HCT116 (cell line): ENCODE measurements around the gene ATXN2. TPM values are rescaled to one million over a fixed set of nuclear protein-coding genes. Genes with fewer than 3 reads are reported as not detected.

Source experiments
- ATAC-seq: fragments of 200-7000 bp; cut with Tn5 transposase; 2 replicates; pipeline ENCODE4 v1.9.1; 2020; ENCODE audit warnings: mild to moderate bottlenecking, moderate library complexity
- BruUV-seq: library from RNA; stranded (reverse); fragments of 400-500 nt; replicated peaks from 2 replicates; lab custom pipeline; 2021; lab: Mats Ljungman, UMichigan
- CTCF ChIA-PET: fragments of 300-600 bp; sonication (Branson Sonifier 250); formaldehyde crosslinking; loops from one replicate; lab custom pipeline; 2021; ENCODE audit warnings: antibody characterized with exemption; lab: Charles Lee
- POLR2A ChIA-PET: fragments of 300-600, 350-600 bp; sonication (Branson Sonifier 250); formaldehyde crosslinking; loops from one replicate; lab custom pipeline; 2021; ENCODE audit warnings: antibody characterized with exemption; lab: Charles Lee
- RAD21 ChIA-PET, 2 experiments: fragments of 300-600 bp; sonication (Branson Sonifier 250); formaldehyde crosslinking; loops; one replicate each; lab custom pipeline; 2023; ENCODE audit warnings: low total read pairs in 2 of 2; ENCODE audit not compliant: uncharacterized antibody in 2 of 2, unreplicated experiment in 2 of 2, low non-redundant PET in 1 of 2; lab: Charles Lee
- DNase-seq: peaks from one replicate; pipeline ENCODE4 v3.0.0-alpha.2; 2010; ENCODE audit warnings: low read depth, low spot score
- H2AFZ ChIP-seq: fragments of 200-600 bp; shearing (Covaris generic), sonication (generic); 2 replicates; pipeline ENCODE4 v1.6.1; 2017; ENCODE audit warnings: low read depth, mixed run types, mixed read lengths, antibody characterized with exemption, low read length; ENCODE audit not compliant: poor library complexity, severe bottlenecking
- H3K27ac ChIP-seq: 2 replicates; pipeline ENCODE4 v1.5.1; 2012; ENCODE audit warnings: low read depth, low read length
- H3K27me3 ChIP-seq: fragments of 200-600 bp; sonication (generic); 2 replicates; pipeline ENCODE4 v1.6.1; 2016; ENCODE audit warnings: mixed run types, low read length, mixed read lengths; ENCODE audit not compliant: insufficient read depth
- H3K36me3 ChIP-seq, 2 experiments: fragments of 200-500 bp in 1 of 2; fragments of 200-600 bp in 1 of 2; sonication (Bioruptor generic) in 1 of 2; sonication (generic) in 1 of 2; 2 replicates each; pipeline versions ENCODE4 v1.5.1 to v1.6.1; 2014 to 2016; ENCODE audit warnings: low read length in 2 of 2, inconsistent platforms in 1 of 2, mixed read lengths in 1 of 2, mixed run types in 1 of 2; ENCODE audit not compliant: insufficient read depth in 2 of 2, control insufficient read depth in 1 of 2
- H3K4me1 ChIP-seq, 2 experiments: fragments of 200-600 bp in 1 of 2; sonication (generic) in 1 of 2; 2 replicates each; pipeline versions ENCODE4 v1.5.1 to v1.6.1; 2012 to 2017; ENCODE audit warnings: low read length in 2 of 2, inconsistent platforms in 1 of 2, mild to moderate bottlenecking in 1 of 2, mixed read lengths in 1 of 2, mixed run types in 1 of 2, moderate library complexity in 1 of 2; ENCODE audit not compliant: insufficient read depth in 2 of 2, control insufficient read depth in 1 of 2
- H3K4me2 ChIP-seq: fragments of 200-600 bp; sonication (generic); 2 replicates; pipeline ENCODE4 v1.6.1; 2017; ENCODE audit warnings: mixed run types, low read length, mixed read lengths
- H3K4me3 ChIP-seq, 2 experiments: fragments of 200-600 bp in 1 of 2; sonication (generic) in 1 of 2; replicated peaks in 1 of 2; 2 replicates each; pipeline ENCODE4 v1.5.1; 2011 to 2016; ENCODE audit warnings: low read length in 2 of 2, control low read depth in 1 of 2, low read depth in 1 of 2, mild to moderate bottlenecking in 1 of 2, mixed read lengths in 1 of 2, mixed run types in 1 of 2
- H3K79me2 ChIP-seq: fragments of 200-600 bp; sonication (generic); 2 replicates; pipeline ENCODE4 v1.6.1; 2017; ENCODE audit warnings: mild to moderate bottlenecking, mixed run types, low read length, moderate library complexity, mixed read lengths; ENCODE audit not compliant: insufficient read depth
- H3K9ac ChIP-seq: fragments of 200-600 bp; sonication (generic); 2 replicates; pipeline ENCODE4 v1.6.1; 2016; ENCODE audit warnings: low read length, mixed read lengths
- H3K9me2 ChIP-seq: fragments of 200-600 bp; sonication (generic), shearing (Covaris generic); 2 replicates; pipeline ENCODE4 v1.6.1; 2017; ENCODE audit warnings: mixed run types, mild to moderate bottlenecking, moderate library complexity; ENCODE audit not compliant: insufficient read depth
- H3K9me3 ChIP-seq, 2 experiments: fragments of 200-500 bp in 1 of 2; fragments of 200-600 bp in 1 of 2; sonication (Bioruptor generic) in 1 of 2; sonication (generic) in 1 of 2; 2 replicates each; pipeline ENCODE4 v1.6.1; 2014 to 2017; ENCODE audit warnings: low read length in 2 of 2, mixed read lengths in 2 of 2, inconsistent platforms in 1 of 2, low read depth in 1 of 2, mild to moderate bottlenecking in 1 of 2, mixed run types in 1 of 2, moderate library complexity in 1 of 2; ENCODE audit not compliant: control insufficient read depth in 1 of 2, insufficient read depth in 1 of 2
- H4K20me1 ChIP-seq: fragments of 200-600 bp; sonication (generic), shearing (Covaris generic); 2 replicates; pipeline ENCODE4 v1.6.1; 2017; ENCODE audit warnings: mixed run types, mild to moderate bottlenecking, moderate library complexity; ENCODE audit not compliant: insufficient read depth
- CEBPB ChIP-seq: IDR thresholded peaks from 2 replicates; pipeline ENCODE4 v1.6.1; 2012; ENCODE audit warnings: low read depth
- CTCF ChIP-seq, 3 experiments: fragments of 200-600 bp in 1 of 3; sonication (generic) in 1 of 3; IDR thresholded peaks in 2 of 3; conservative IDR thresholded peaks in 1 of 3; 2 replicates each; pipeline ENCODE4 v1.5.1; 2012 to 2017; ENCODE audit warnings: low read depth in 2 of 3, low read length in 2 of 3, antibody characterized with exemption in 1 of 3, borderline replicate concordance in 1 of 3, control low read depth in 1 of 3, mild to moderate bottlenecking in 1 of 3, mixed read lengths in 1 of 3, mixed run types in 1 of 3, moderate library complexity in 1 of 3; ENCODE audit not compliant: insufficient read depth in 1 of 3
- EGR1 ChIP-seq: IDR thresholded peaks from 2 replicates; pipeline ENCODE4 v1.6.1; 2012; ENCODE audit warnings: low read depth
- ELF1 ChIP-seq: IDR thresholded peaks from 2 replicates; pipeline ENCODE4 v1.6.1; 2012; ENCODE audit warnings: low read depth, borderline replicate concordance
- EZH2 ChIP-seq: fragments of 200-600 bp; sonication (generic); IDR thresholded peaks from 2 replicates; pipeline ENCODE4 v1.6.1; 2017; ENCODE audit warnings: antibody characterized with exemption, mixed run types
- JUND ChIP-seq: IDR thresholded peaks from 2 replicates; pipeline ENCODE4 v1.6.1; 2012
- MAX ChIP-seq: IDR thresholded peaks from 2 replicates; pipeline ENCODE4 v1.6.1; 2012
- RAD21 ChIP-seq: IDR thresholded peaks from 2 replicates; pipeline ENCODE4 v1.6.1; 2012; ENCODE audit warnings: low read depth, mild to moderate bottlenecking
- SIN3A ChIP-seq: IDR thresholded peaks from 2 replicates; pipeline ENCODE4 v1.6.1; 2012; ENCODE audit warnings: low read depth
- SP1 ChIP-seq: IDR thresholded peaks from 2 replicates; pipeline ENCODE4 v1.6.1; 2012; ENCODE audit warnings: low read depth
- SRF ChIP-seq: IDR thresholded peaks from 2 replicates; pipeline ENCODE4 v1.6.1; 2012; ENCODE audit warnings: low read depth
- ZBTB33 ChIP-seq: IDR thresholded peaks from 2 replicates; pipeline ENCODE4 v1.6.1; 2011; ENCODE audit warnings: mild to moderate bottlenecking, low read length, moderate library complexity; ENCODE audit not compliant: insufficient replicate concordance; ENCODE audit errors: extremely low read depth
- ZFX ChIP-seq: fragments of 450-650 bp; IDR thresholded peaks from 2 replicates; pipeline ENCODE4 v1.6.1; 2017
- intact Hi-C: fragments of 100-400 bp; cut with micrococcal nuclease; formaldehyde crosslinking; loops from 2 replicates; pipeline ENCODE4 v1.10.0; 2022
- total RNA-seq: library from RNA; stranded (reverse); gene quantifications from one replicate; pipeline ENCODE4 v1.2.1, GENCODE V29; 2021; ENCODE audit not compliant: unreplicated experiment

ATXN2 gene
- total RNA-seq, 1 experiment from 2014 or later, result 72.7 TPM

- ATAC-seq, result no peak
- Histone ChIP-seq H3K79me2 (no peaks in the 10 kb centered on the region), H3K36me3 (no peaks in the 10 kb centered on the region), H3K9ac (no peak overlapping the region), H3K27ac (no peak overlapping the region), H3K27me3 (no peaks in the 10 kb centered on the region), H4K20me1 (no peaks in the 10 kb centered on the region), H3K9me2 (no peaks in the 10 kb centered on the region)
- RAD21 ChIA-PET, result no interaction called here
- CTCF ChIA-PET, result interaction anchor here (1.2 kb wide), 1 partner anchor 20 kb away, joined by 4 read pairs; no protein-coding TSS in a partner anchor
- BruUV-seq, result no TSS peak
- POLR2A ChIA-PET, result interaction anchor here (0.6 kb wide), 1 partner anchor 35 kb away, joined by 4 read pairs; no protein-coding TSS in a partner anchor
- TF ChIP-seq ELF1, result no peak
- TF ChIP-seq ZFX, result no peak
- no peak for TF ChIP-seq SIN3A
- TF ChIP-seq MAX, result no peak
- TF ChIP-seq CEBPB, result no peak
- TF ChIP-seq RAD21, result no peak
- no peak for TF ChIP-seq EZH2
- no peak for TF ChIP-seq EGR1
- no peak for TF ChIP-seq ZBTB33
- TF ChIP-seq CTCF (IDR thresholded peaks at IDR 0.05 in 2 of 3, conservative IDR thresholded peaks at IDR 0.05 in 1 of 3; ENCODE audit: borderline replicate concordance in 1 of 3, insufficient read depth in 1 of 3, low read depth in 2 of 3, low read length in 2 of 3), result no peak
- no peak for TF ChIP-seq SP1
- no peak for TF ChIP-seq JUND
- no peak for TF ChIP-seq SRF
- TF ChIP-seq, all 23 proteins: peak for 0
- DNase-seq, result no peak
- intact Hi-C loops, result no loop called here
- no peak overlapping the region for H2AFZ ChIP-seq
- peaks cover 0 to 14% of the 10 kb centered on the region in 2 experiments; a peak in 2 of 4 replicates for H3K4me1 ChIP-seq
- H3K4me3 ChIP-seq, result no peak overlapping the region
- no peak overlapping the region for H3K4me2 ChIP-seq
- no peaks in the 10 kb centered on the region for H3K9me3 ChIP-seq
These were observed 167.3 kb downstream of the ATXN2 start for GRCh38 chr12:111431772-111432171.
